Measurements from ENCODE around the gene KRTAP5-6.

KRTAP5-6 gene

GRCh38 chr11:1706634-1707400, 9.8 kb downstream of the KRTAP5-6 start:
- Mint-ChIP-seq H3K9me3 (no peaks in the 10 kb centered on the region), H3K4me3 (no peak overlapping the region), H3K4me1 (no peaks in the 10 kb centered on the region), H3K27me3 (peaks cover 36% of the 10 kb centered on the region), H3K36me3 (ENCODE audit: insufficient read depth) (peaks cover 2% of the 10 kb centered on the region), H3K27ac (ENCODE audit: low read depth) (no peak overlapping the region)
- no peak for DNase-seq (ENCODE audit: low spot score in 2 of 2)
- ATAC-seq (replicated peaks; ENCODE audit: extremely low read depth, poor library complexity, severe bottlenecking) = no peak

GRCh38 chr11:1707751-1708150, 10.8 kb downstream of the KRTAP5-6 start:
- no peaks in the 10 kb centered on the region for H3K9me3 Mint-ChIP-seq
- H3K4me3 Mint-ChIP-seq = no peak overlapping the region
- H3K4me1 Mint-ChIP-seq = no peaks in the 10 kb centered on the region
- ATAC-seq (replicated peaks; ENCODE audit: extremely low read depth, poor library complexity, severe bottlenecking) (no peak), DNase-seq (ENCODE audit: low spot score in 2 of 2) (no peak)
- no peak overlapping the region for H3K27ac Mint-ChIP-seq (ENCODE audit: low read depth)
- peaks cover 2% of the 10 kb centered on the region for H3K36me3 Mint-ChIP-seq (ENCODE audit: insufficient read depth)
- H3K27me3 Mint-ChIP-seq = peaks cover 35% of the 10 kb centered on the region

- Mint-ChIP-seq H3K27me3 (peaks cover 38% of the 10 kb centered on the region), H3K9me3 (no peaks in the 10 kb centered on the region), H3K27ac (ENCODE audit: low read depth) (peak overlapping the region; percentile 27), H3K36me3 (ENCODE audit: insufficient read depth) (peaks cover 2% of the 10 kb centered on the region), H3K4me3 (no peak overlapping the region), H3K4me1 (no peaks in the 10 kb centered on the region)
- ATAC-seq (replicated peaks; ENCODE audit: extremely low read depth, poor library complexity, severe bottlenecking) (no peak), DNase-seq (ENCODE audit: low spot score in 2 of 2) (no peak)
These were observed 11.7 kb downstream of the KRTAP5-6 start for GRCh38 chr11:1708716-1709115.

- H3K4me1 Mint-ChIP-seq = no peaks in the 10 kb centered on the region
- H3K27me3 Mint-ChIP-seq = peaks cover 20% of the 10 kb centered on the region
- DNase-seq (ENCODE audit: low spot score in 2 of 2) (no peak), ATAC-seq (replicated peaks; ENCODE audit: extremely low read depth, poor library complexity, severe bottlenecking) (no peak)
- no peak overlapping the region for H3K27ac Mint-ChIP-seq (ENCODE audit: low read depth)
- H3K36me3 Mint-ChIP-seq (ENCODE audit: insufficient read depth) = no peaks in the 10 kb centered on the region
- no peaks in the 10 kb centered on the region for H3K9me3 Mint-ChIP-seq
- H3K4me3 Mint-ChIP-seq = no peak overlapping the region
These were observed 18.2 kb downstream of the KRTAP5-6 start for GRCh38 chr11:1714908-1715885.

GRCh38 chr11:1717745-1718144, 20.8 kb downstream of the KRTAP5-6 start:
- Mint-ChIP-seq H3K4me3 (no peak overlapping the region), H3K36me3 (ENCODE audit: insufficient read depth) (peaks cover 2% of the 10 kb centered on the region), H3K27me3 (peaks cover 20% of the 10 kb centered on the region), H3K4me1 (no peaks in the 10 kb centered on the region), H3K27ac (ENCODE audit: low read depth) (no peak overlapping the region), H3K9me3 (no peaks in the 10 kb centered on the region)
- ATAC-seq (replicated peaks; ENCODE audit: extremely low read depth, poor library complexity, severe bottlenecking) = no peak
- no peak for DNase-seq (ENCODE audit: low spot score in 2 of 2)

- Mint-ChIP-seq H3K4me1 (no peaks in the 10 kb centered on the region), H3K36me3 (ENCODE audit: insufficient read depth) (peaks cover 2% of the 10 kb centered on the region), H3K9me3 (no peaks in the 10 kb centered on the region), H3K4me3 (no peak overlapping the region), H3K27me3 (peaks cover 20% of the 10 kb centered on the region), H3K27ac (ENCODE audit: low read depth) (no peak overlapping the region)
- ATAC-seq (replicated peaks; ENCODE audit: extremely low read depth, poor library complexity, severe bottlenecking) = no peak
- DNase-seq (ENCODE audit: low spot score in 2 of 2) = no peak
These were observed 21.3 kb downstream of the KRTAP5-6 start for GRCh38 chr11:1718326-1718725.

GRCh38 chr11:1719781-1720180, 22.8 kb downstream of the KRTAP5-6 start:
- no peaks in the 10 kb centered on the region for H3K9me3 Mint-ChIP-seq
- peaks cover 34% of the 10 kb centered on the region for H3K27me3 Mint-ChIP-seq
- no peak for DNase-seq (ENCODE audit: low spot score in 2 of 2)
- no peaks in the 10 kb centered on the region for H3K4me1 Mint-ChIP-seq
- H3K36me3 Mint-ChIP-seq (ENCODE audit: insufficient read depth) = peaks cover 2% of the 10 kb centered on the region
- H3K27ac Mint-ChIP-seq (ENCODE audit: low read depth) = no peak overlapping the region
- no peak for ATAC-seq (replicated peaks; ENCODE audit: extremely low read depth, poor library complexity, severe bottlenecking)
- no peak overlapping the region for H3K4me3 Mint-ChIP-seq

GRCh38 chr11:1727096-1727690, 30.2 kb downstream of the KRTAP5-6 start:
- no peaks in the 10 kb centered on the region for H3K36me3 Mint-ChIP-seq (ENCODE audit: insufficient read depth)
- peaks cover 49% of the 10 kb centered on the region for H3K27me3 Mint-ChIP-seq
- DNase-seq (ENCODE audit: low spot score in 2 of 2) (no peak), ATAC-seq (replicated peaks; ENCODE audit: extremely low read depth, poor library complexity, severe bottlenecking) (no peak)
- peaks cover 18% of the 10 kb centered on the region for H3K4me1 Mint-ChIP-seq
- no peak overlapping the region for H3K27ac Mint-ChIP-seq (ENCODE audit: low read depth)
- no peak overlapping the region for H3K4me3 Mint-ChIP-seq
- H3K9me3 Mint-ChIP-seq = no peaks in the 10 kb centered on the region

- Mint-ChIP-seq H3K9me3 (no peaks in the 10 kb centered on the region), H3K27ac (ENCODE audit: low read depth) (no peak overlapping the region), H3K4me3 (no peak overlapping the region), H3K27me3 (peaks cover 49% of the 10 kb centered on the region), H3K36me3 (ENCODE audit: insufficient read depth) (no peaks in the 10 kb centered on the region), H3K4me1 (peaks cover 18% of the 10 kb centered on the region)
- ATAC-seq (replicated peaks; ENCODE audit: extremely low read depth, poor library complexity, severe bottlenecking) = no peak
- DNase-seq (ENCODE audit: low spot score in 2 of 2) = no peak
These were observed 30.9 kb downstream of the KRTAP5-6 start for GRCh38 chr11:1727861-1728260.

GRCh38 chr11:1728301-1728700, 31.3 kb downstream of the KRTAP5-6 start:
- Mint-ChIP-seq H3K4me3 (no peak overlapping the region), H3K9me3 (no peaks in the 10 kb centered on the region), H3K4me1 (peaks cover 19% of the 10 kb centered on the region), H3K27ac (ENCODE audit: low read depth) (no peak overlapping the region), H3K36me3 (ENCODE audit: insufficient read depth) (peaks cover under 1% of the 10 kb centered on the region), H3K27me3 (peaks cover 47% of the 10 kb centered on the region)
- ATAC-seq (replicated peaks; ENCODE audit: extremely low read depth, poor library complexity, severe bottlenecking) (no peak), DNase-seq (ENCODE audit: low spot score in 2 of 2) (no peak)

- ATAC-seq (replicated peaks; ENCODE audit: extremely low read depth, poor library complexity, severe bottlenecking) (peak; percentile 36), DNase-seq (ENCODE audit: low spot score in 2 of 2) (no peak)
- H3K4me1 Mint-ChIP-seq = peaks cover 27% of the 10 kb centered on the region
- H3K27ac Mint-ChIP-seq (ENCODE audit: low read depth) = no peak overlapping the region
- H3K9me3 Mint-ChIP-seq = no peaks in the 10 kb centered on the region
- H3K27me3 Mint-ChIP-seq = peaks cover 48% of the 10 kb centered on the region
- peaks cover 2% of the 10 kb centered on the region for H3K36me3 Mint-ChIP-seq (ENCODE audit: insufficient read depth)
- H3K4me3 Mint-ChIP-seq = peak overlapping the region; percentile 71
These were observed 32.1 kb downstream of the KRTAP5-6 start for GRCh38 chr11:1728931-1729691.

GRCh38 chr11:1729692-1730011, 32.7 kb downstream of the KRTAP5-6 start:
- Mint-ChIP-seq H3K4me3 (peak overlapping the region; percentile 71), H3K36me3 (ENCODE audit: insufficient read depth) (peaks cover 2% of the 10 kb centered on the region), H3K27me3 (peaks cover 44% of the 10 kb centered on the region), H3K4me1 (peaks cover 30% of the 10 kb centered on the region), H3K9me3 (no peaks in the 10 kb centered on the region), H3K27ac (ENCODE audit: low read depth) (no peak overlapping the region)
- no peak for DNase-seq (ENCODE audit: low spot score in 2 of 2)
- no peak for ATAC-seq (replicated peaks; ENCODE audit: extremely low read depth, poor library complexity, severe bottlenecking)

Measured in central memory CD8-positive, alpha-beta T cell (primary cell).